ENCODE results near the gene ORAI3.

The ORAI3 gene

GRCh38 chr16:30942426-30942806 is 6.5 kb upstream of the ORAI3 start:
- peak overlapping the region in 7 of 21 experiments; percentile 9 to 66 (median 27) for H3K27ac ChIP-seq
- no peak overlapping the region for H3K4me3 ChIP-seq

DNA sequence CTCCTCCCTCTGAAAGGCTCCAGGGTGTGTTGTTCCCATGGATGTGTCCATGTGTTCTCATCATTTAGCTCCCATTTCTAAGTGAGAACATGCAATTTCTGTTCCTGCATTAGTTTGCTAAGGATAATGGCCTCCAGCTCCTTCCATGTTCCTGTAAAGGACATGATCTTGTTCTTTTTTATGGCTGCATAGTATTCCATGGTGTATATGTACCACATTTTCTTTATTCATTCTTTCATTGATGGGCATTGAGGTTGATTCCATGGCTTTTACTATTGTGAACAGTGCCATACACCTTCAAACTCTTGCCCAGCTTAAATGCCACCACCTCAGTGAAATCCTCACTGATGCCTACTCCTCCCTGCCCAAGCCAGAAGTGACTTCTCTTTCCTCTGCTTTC is 4.5 kb upstream of the ORAI3 start:
- Histone ChIP-seq H3K27ac (no peak overlapping the region), H3K4me3 (no peak overlapping the region)

GRCh38 chr16:30946671-30947540 is 2.0 kb upstream of the ORAI3 start:
- no peak overlapping the region for H3K27ac ChIP-seq
- H3K4me3 ChIP-seq, result no peak overlapping the region

DNA sequence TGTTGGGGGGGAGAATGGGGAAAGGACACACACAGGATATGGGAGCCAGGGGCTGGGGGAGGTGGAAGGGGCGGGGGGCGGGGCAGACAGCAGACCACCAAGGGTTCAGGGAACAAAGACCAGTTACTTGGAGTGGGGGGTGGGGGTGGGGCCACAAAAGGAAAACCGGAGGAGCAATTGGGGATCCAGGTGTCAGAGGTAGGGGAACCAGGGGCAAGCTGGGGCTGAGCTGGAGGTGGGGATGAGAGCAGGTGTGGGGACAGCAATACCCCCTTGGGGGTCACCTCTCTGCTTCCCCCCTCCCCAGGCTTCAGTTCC is 1.4 kb upstream of the ORAI3 start:
- Histone ChIP-seq H3K4me3 (no peak overlapping the region), H3K27ac (peak overlapping the region in 8 of 21 experiments; percentile 79 to 97 (median 92))

GRCh38 chr16:30947859-30948666 is 805 bp upstream of the ORAI3 start:
- peak overlapping the region; percentile 65 to 94 (median 72) for H3K4me3 ChIP-seq
- H3K27ac ChIP-seq, result peak overlapping the region; percentile 79 to 98 (median 93)

- peak overlapping the region; percentile 65 to 94 (median 72) for H3K4me3 ChIP-seq
These were observed 1.0 kb downstream of the ORAI3 start for GRCh38 chr16:30949650-30950515.

GRCh38 chr16:30950516-30951065 is 1.7 kb downstream of the ORAI3 start:
- Histone ChIP-seq H3K4me3 (peak overlapping the region; percentile 65 to 94 (median 72)), H3K27ac (peak overlapping the region in 19 of 21 experiments; percentile 79 to 98 (median 93))

More at GRCh38 chr16:30949650-30950515, 1.0 kb downstream of the ORAI3 start:
- peak overlapping the region; percentile 79 to 98 (median 93) for H3K27ac ChIP-seq

DNA sequence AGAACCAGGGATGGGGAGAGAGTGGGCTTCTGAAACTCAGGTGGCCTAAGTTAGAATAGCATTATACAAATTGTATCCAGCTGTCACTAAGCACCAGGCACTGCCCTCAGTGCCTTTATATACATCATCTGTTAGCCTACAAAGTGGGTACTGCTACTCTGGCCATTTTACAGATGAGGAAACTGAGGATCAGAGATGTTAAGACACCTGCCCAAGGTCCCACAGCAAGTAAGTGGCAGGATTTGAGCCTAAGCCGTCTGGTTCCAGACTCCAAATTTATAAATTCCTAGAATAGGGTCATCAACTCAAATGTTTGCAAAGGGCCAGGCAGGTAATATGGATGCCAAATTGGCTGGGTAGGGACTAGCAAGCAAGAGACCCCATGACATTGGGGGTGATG is 2.3 kb downstream of the ORAI3 start:
- Histone ChIP-seq H3K27ac (peak overlapping the region in 7 of 21 experiments; percentile 5 to 92 (median 87)), H3K4me3 (peak overlapping the region in 1 of 7 experiments; percentile 70)

DNA sequence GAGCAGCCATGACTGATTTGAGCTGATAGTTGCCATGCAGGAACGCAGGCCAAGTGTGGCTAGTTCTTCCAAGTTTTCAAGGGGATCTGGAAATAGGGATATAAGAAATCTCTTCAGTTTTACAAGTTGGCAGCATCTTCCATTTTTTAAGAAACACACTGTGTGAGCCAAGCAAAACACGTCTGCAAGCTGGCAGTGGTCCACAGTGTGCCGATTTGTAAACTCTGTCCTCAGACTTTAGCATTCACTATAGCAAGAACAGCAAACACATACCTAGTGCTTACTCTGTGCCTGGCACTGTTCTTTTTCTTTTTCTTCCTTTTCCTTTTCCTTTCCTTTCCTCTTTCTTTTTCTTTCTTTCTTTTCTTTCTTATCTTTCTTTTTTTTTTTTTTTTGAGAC is 2.9 kb downstream of the ORAI3 start:
- Histone ChIP-seq H3K4me3 (no peak overlapping the region), H3K27ac (peak overlapping the region in 4 of 21 experiments; percentile 5 to 92 (median 62))

DNA sequence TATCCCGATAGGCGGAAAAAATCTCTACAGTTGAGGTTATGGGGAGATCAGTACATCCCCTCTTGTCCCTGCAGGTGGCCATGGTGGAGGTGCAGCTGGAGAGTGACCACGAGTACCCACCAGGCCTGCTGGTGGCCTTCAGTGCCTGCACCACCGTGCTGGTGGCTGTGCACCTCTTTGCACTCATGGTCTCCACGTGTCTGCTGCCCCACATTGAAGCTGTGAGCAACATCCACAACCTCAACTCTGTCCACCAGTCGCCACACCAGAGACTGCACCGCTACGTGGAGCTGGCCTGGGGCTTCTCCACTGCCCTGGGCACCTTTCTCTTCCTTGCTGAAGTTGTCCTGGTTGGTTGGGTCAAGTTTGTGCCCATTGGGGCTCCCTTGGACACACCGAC is 4.2 kb downstream of the ORAI3 start:
- H3K27ac ChIP-seq, result peak overlapping the region in 3 of 21 experiments; percentile 1 to 50 (median 14)
- H3K4me3 ChIP-seq, result no peak overlapping the region

DNA sequence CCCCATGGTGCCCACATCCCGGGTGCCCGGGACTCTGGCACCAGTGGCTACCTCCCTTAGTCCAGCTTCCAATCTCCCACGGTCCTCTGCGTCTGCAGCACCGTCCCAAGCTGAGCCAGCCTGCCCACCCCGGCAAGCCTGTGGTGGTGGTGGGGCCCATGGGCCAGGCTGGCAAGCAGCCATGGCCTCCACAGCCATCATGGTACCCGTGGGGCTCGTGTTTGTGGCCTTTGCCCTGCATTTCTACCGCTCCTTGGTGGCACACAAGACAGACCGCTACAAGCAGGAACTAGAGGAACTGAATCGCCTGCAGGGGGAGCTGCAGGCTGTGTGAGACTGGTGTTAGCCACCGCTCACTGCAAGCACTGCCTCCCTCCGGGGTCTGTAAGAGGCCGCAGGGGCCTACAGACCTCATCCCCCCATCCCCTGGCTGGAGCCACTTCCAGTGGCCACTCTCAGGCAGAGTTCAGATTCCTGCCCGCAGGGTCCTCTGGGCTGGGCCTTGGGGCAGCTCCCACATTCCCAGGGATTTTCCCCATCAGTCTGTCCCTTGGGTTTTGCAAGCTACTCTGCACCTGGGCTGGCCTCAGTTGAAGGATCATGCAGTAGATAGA is 4.8 kb downstream of the ORAI3 start:
- Histone ChIP-seq H3K27ac (peak overlapping the region in 4 of 21 experiments; percentile 1 to 50 (median 24)), H3K4me3 (no peak overlapping the region)

GRCh38 chr16:30954993-30955392 is 6.1 kb downstream of the ORAI3 start:
- H3K27ac ChIP-seq, result no peak overlapping the region

GRCh38 chr16:30956601-30957455 is 8.0 kb downstream of the ORAI3 start:
- Histone ChIP-seq H3K27ac (peak overlapping the region; percentile 89 to 100 (median 99)), H3K4me3 (peak overlapping the region; percentile 59 to 93 (median 81))

More at GRCh38 chr16:30954993-30955392, 6.1 kb downstream of the ORAI3 start:
- no peak overlapping the region for H3K4me3 ChIP-seq

GRCh38 chr16:30957456-30958174 is 8.7 kb downstream of the ORAI3 start, which contains the start of gene SETD1A:
Gene SETD1A, plus strand, starts transcription at chr16:30957754. Its CDS starts 978 bp downstream, at chr16:30958732.
- H3K27ac ChIP-seq, result peak within 1 kb of the TSS; percentile 89 to 100 (median 99)
- peak within 1 kb of the TSS; percentile 59 to 93 (median 81) for H3K4me3 ChIP-seq

DNA sequence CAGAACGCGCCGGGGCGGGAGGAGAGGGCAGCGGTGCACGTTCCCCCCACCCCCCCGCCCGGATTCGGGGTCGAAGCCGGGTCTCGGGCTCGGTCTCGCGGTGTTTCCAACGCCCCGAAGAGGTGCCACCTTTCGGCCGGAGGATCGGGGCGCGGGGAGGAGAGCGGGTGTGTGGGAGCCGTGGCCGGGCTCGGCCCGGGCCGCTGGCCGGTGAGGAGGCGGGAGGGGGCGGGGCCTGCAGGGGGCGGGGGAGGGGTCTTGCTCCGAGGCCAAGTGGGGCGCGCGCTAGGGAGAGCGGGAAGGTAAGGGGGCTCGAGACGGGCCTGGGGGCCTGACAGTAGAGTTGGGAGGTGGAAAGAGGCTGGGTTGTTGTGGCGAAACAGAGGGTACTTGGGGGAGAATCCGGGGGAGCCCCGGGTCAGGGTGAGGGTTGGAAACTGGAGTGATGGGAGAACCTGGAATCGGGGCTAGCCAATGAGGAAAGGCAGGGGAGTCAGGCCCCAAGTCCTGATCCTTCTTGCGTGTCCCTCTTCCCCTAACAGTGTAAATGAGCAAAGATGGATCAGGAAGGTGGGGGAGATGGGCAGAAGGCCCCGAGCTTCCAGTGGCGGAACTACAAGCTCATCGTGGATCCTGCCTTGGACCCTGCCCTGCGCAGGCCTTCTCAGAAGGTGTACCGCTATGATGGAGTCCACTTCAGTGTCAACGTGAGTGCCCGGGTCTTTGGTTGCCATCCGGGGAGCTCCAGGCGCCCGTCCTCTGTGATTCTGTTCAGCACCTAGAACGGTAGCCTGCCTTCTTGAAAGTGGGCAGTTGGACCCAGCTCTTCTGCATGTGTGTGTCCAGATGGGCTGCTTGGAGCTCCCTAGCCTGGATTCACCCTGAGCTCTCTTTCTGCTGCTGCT is 9.6 kb downstream of the ORAI3 start:
- peak overlapping the region; percentile 59 to 93 (median 81) for H3K4me3 ChIP-seq
- H3K27ac ChIP-seq, result peak overlapping the region; percentile 89 to 100 (median 99)

GRCh38 chr16:30961384-30961783 is 12.5 kb downstream of the ORAI3 start:
- Histone ChIP-seq H3K4me3 (no peak overlapping the region), H3K27ac (no peak overlapping the region)
